Activated T-helper 1 cell treated with anti-CD3 and anti-CD28 coated beads, Interleukin-12 subunit alpha, Interleukin-12 subunit beta, Interleukin-2, Interleukin-4 antibody, amounts not matched to agents 30 ng/mL and 10 ng/mL and 1 ng/mL, durations not matched to agents 14 hours and 24 hours and 36 hours (primary cell): ENCODE measurements around the gene MID1. TPM values are rescaled to one million over a fixed set of nuclear protein-coding genes. Genes with fewer than 3 reads are reported as not detected.

ENCODE experiments used
- DNase-seq: peaks from one replicate; pipeline ENCODE4 v3.0.0; 2021; ENCODE audit warnings: low spot score
- H3K27ac Mint-ChIP-seq: one replicate; pipeline ENCODE4 v1.8.0; 2021; ENCODE audit warnings: mild to moderate bottlenecking, mixed read lengths
- H3K27me3 Mint-ChIP-seq: one replicate; pipeline ENCODE4 v1.8.0; 2022; ENCODE audit warnings: mild to moderate bottlenecking, moderate library complexity, mixed read lengths; ENCODE audit not compliant: insufficient read depth
- H3K36me3 Mint-ChIP-seq: one replicate; pipeline ENCODE4 v1.8.0; 2021; ENCODE audit warnings: low read depth, mixed read lengths
- H3K4me1 Mint-ChIP-seq: one replicate; pipeline ENCODE4 v1.8.0; 2021; ENCODE audit warnings: low read depth, mixed read lengths
- H3K4me3 Mint-ChIP-seq: one replicate; pipeline ENCODE4 v1.8.0; 2021; ENCODE audit warnings: mild to moderate bottlenecking, moderate library complexity, mixed read lengths
- H3K9me3 Mint-ChIP-seq: one replicate; pipeline ENCODE4 v1.8.0; 2021; ENCODE audit warnings: mixed read lengths
- intact Hi-C: fragments of 100-400 bp; cut with micrococcal nuclease; formaldehyde crosslinking; loops from one replicate; pipeline ENCODE4 v1.15.1; 2024
- total RNA-seq: library from RNA; stranded (reverse); gene quantifications from 2 replicates; pipeline ENCODE4 v1.2.3, GENCODE V29; 2022

MID1 gene
- total RNA-seq, 1 donor from 2014 or later: not detected

DNA sequence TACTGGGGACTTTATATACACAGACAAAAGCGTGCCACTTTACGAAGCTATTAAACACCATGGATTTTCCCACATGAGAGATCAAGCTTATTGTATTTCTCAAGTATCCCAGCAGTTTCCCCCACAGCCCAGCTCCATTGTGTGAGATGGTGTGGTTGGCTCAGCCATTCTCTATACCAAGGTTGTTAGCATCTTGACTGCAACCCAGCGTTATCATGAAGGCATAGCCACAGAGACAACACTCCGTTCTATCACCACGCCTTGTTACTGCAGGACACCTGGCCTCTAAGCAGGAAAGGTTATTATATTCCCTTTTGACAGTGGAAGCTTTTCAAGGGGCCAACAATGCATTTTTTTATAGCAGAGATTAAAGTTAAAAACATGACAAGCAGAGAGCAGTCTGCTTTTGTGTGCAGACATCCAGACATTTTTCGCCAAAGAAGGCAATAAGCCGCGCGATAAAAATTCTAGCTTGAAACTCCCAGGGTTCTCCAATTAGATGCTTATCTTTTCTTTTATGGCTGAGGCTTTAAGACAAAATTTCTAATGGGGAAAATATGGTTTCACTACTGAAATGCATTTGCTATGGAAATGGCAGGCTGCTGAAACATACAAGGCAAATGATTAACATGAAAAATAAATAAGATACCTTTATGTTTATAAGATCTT lies 206.1 kb downstream of the MID1 start:
- Mint-ChIP-seq H3K4me1 (no peaks in the 10 kb centered on the region), H3K4me3 (no peak overlapping the region), H3K27ac (no peak overlapping the region), H3K27me3 (no peaks in the 10 kb centered on the region), H3K9me3 (no peaks in the 10 kb centered on the region), H3K36me3 (no peaks in the 10 kb centered on the region)
- DNase-seq: no peak
- intact Hi-C loops: no loop called here

DNA sequence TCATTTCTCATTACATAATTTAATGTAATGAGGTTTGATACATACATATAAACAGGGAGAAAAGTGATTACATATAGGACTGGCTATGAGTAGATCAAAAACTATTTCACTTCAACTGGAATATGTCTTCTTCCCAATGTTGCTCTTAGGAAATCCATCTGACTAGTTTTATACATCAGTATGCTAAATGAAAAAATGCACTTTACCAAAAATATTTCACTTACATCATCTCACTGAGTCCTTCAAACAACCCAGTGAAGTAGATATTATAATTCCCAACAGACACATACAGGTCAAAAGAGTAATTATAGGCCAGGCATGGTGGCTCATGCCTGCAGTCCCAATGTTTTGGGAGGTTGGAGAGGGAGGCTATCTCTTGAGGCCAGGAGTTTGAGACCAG lies 215.9 kb downstream of the MID1 start:
- H3K27me3 Mint-ChIP-seq: no peaks in the 10 kb centered on the region
- H3K4me1 Mint-ChIP-seq: no peaks in the 10 kb centered on the region
- intact Hi-C loops: no loop called here
- no peaks in the 10 kb centered on the region for H3K36me3 Mint-ChIP-seq
- no peak for DNase-seq
- no peak overlapping the region for H3K4me3 Mint-ChIP-seq
- H3K9me3 Mint-ChIP-seq: no peaks in the 10 kb centered on the region
- H3K27ac Mint-ChIP-seq: no peak overlapping the region

GRCh38 chrX:10401239-10401638 lies 219.1 kb downstream of the MID1 start:
- Mint-ChIP-seq H3K36me3 (no peaks in the 10 kb centered on the region), H3K27me3 (no peaks in the 10 kb centered on the region), H3K4me1 (no peaks in the 10 kb centered on the region), H3K27ac (no peak overlapping the region), H3K9me3 (no peaks in the 10 kb centered on the region), H3K4me3 (no peak overlapping the region)
- intact Hi-C loops: no loop called here
- DNase-seq: no peak

DNA sequence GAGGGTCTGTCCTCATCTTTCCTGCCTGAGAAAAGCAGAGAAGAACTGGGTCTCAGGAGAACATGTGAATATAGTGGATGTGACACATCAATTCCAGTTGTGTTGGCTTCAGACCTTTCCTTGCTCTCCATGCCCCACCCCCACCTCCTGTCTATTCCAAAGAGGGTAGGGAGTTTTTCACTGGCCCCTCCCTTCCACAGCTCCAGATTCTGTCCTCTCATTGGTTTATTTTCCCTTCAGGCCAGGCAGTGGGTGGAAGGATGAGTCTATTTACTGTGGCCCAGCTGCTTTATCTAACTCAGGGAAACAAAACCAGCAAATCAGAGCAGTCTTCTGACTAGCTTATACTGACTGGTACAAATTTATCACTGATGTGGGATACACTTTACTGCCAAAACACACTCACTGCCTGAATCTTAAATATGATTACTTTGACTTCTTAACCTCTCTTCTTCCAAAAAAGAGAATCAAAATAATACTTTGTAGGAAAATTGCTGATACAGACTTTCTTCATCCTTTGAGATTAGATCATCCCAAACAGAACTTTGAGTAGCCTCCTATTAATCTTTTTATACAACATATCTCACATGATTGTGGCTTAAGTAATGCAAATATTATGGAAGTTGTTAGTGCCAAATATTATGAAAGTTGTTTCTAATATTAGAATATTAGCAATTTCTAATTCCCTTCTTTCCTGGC lies 221.2 kb downstream of the MID1 start:
- Mint-ChIP-seq H3K4me1 (no peaks in the 10 kb centered on the region), H3K4me3 (no peak overlapping the region), H3K36me3 (no peaks in the 10 kb centered on the region), H3K9me3 (no peaks in the 10 kb centered on the region), H3K27me3 (no peaks in the 10 kb centered on the region), H3K27ac (no peak overlapping the region)
- intact Hi-C loops: no loop called here
- no peak for DNase-seq

DNA sequence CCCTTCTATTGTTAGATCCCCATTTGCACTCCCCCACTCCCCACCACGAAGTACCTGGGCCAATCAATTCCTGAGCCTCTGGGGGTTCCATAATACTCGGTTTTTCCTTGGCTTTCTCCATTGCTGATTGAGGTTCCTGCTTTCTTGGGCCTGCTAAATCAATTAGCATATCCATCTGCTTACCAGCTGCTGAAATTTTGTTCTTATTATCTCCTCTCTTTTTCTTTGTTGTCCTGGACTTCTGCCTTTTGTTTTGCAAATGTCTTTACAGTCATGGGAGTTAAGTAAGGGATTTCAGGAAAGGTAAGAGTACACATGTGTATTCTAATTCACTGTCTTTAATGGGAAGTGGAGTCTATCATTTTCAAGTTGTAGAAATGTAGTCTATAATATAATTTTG lies 222.2 kb downstream of the MID1 start:
- no peak overlapping the region for H3K27ac Mint-ChIP-seq

DNA sequence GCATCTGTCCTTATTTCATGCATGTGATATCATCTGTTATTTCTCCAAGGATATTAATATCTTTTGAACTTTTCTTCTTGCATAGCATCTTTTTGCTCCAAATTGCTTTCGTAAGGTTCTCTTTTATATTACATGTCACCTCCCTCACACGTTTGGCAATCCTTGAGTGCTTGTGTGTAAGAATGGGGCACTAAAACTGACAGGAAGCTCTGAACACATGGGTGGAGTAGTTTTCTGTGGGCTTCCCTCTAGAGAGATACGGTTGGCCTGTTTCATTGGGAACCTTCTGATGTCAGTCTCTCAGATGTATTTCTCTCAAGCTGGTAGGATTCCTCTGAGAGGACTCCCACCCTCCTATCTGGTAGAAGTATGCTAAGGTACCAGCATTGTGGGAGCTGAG lies 223.0 kb downstream of the MID1 start:
- Mint-ChIP-seq H3K4me1 (no peaks in the 10 kb centered on the region), H3K27ac (no peak overlapping the region), H3K4me3 (no peak overlapping the region), H3K27me3 (no peaks in the 10 kb centered on the region), H3K36me3 (no peaks in the 10 kb centered on the region), H3K9me3 (no peaks in the 10 kb centered on the region)
- intact Hi-C loops: no loop called here
- DNase-seq: no peak

More for the DNA sequence above, 222.2 kb downstream of the MID1 start:
- no peak for DNase-seq
- Mint-ChIP-seq H3K9me3 (no peaks in the 10 kb centered on the region), H3K27me3 (no peaks in the 10 kb centered on the region), H3K4me3 (no peak overlapping the region), H3K36me3 (no peaks in the 10 kb centered on the region), H3K4me1 (no peaks in the 10 kb centered on the region)
- intact Hi-C loops: no loop called here

GRCh38 chrX:10395643-10396042 lies 224.7 kb downstream of the MID1 start:
- intact Hi-C loops: no loop called here
- Mint-ChIP-seq H3K4me3 (no peak overlapping the region), H3K36me3 (no peaks in the 10 kb centered on the region), H3K9me3 (no peaks in the 10 kb centered on the region), H3K27me3 (no peaks in the 10 kb centered on the region), H3K4me1 (no peaks in the 10 kb centered on the region), H3K27ac (no peak overlapping the region)
- DNase-seq: no peak
